GM12801 (cell line): ENCODE data around the gene GALK2.

Experiments used
- TF ChIP-seq, protein P1 (sequence below): IDR thresholded peaks from one replicate; pipeline ENCODE4 v1.5.1; 2011; ENCODE audit warnings: control low read depth; ENCODE audit not compliant: insufficient read length; ENCODE audit errors: extremely low read depth

The GALK2 gene

DNA sequence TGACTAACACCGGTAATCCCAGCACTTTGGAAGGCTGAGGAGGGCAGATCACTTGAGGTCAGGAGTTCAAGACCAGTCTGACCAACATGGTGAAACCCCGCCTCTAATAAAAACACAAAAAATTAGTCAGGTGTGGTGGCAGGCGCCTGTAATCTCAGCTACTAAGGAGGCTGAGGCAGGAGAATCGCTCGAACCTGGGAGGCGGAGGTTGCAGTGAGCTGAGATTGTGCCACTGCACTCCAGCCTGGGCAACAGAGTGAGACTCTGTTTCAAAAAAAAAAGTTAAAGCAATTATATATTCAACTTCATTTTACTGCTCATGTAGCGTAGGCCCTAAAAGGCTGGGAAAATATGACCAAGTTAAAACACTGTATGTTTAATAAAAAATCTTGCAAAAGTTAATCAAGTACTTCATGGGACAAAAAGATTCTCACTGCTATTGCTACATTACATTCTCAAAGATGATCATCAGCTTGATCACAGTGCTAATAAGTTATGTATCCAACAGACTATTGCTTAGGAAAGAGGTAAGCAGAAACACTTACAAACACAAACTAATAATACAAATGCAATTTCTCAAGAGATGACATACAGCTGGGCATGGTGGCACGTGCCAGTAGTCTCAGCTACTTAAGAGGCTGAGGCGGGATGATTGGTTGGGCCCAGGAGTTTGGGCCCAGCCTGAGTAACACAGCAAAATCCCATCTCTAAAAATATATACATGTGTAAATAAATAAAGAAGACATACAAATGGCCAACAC, 17.3 kb upstream of the GALK2 start:
- TF ChIP-seq, protein P1, sequence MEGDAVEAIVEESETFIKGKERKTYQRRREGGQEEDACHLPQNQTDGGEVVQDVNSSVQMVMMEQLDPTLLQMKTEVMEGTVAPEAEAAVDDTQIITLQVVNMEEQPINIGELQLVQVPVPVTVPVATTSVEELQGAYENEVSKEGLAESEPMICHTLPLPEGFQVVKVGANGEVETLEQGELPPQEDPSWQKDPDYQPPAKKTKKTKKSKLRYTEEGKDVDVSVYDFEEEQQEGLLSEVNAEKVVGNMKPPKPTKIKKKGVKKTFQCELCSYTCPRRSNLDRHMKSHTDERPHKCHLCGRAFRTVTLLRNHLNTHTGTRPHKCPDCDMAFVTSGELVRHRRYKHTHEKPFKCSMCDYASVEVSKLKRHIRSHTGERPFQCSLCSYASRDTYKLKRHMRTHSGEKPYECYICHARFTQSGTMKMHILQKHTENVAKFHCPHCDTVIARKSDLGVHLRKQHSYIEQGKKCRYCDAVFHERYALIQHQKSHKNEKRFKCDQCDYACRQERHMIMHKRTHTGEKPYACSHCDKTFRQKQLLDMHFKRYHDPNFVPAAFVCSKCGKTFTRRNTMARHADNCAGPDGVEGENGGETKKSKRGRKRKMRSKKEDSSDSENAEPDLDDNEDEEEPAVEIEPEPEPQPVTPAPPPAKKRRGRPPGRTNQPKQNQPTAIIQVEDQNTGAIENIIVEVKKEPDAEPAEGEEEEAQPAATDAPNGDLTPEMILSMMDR, result no peak

DNA sequence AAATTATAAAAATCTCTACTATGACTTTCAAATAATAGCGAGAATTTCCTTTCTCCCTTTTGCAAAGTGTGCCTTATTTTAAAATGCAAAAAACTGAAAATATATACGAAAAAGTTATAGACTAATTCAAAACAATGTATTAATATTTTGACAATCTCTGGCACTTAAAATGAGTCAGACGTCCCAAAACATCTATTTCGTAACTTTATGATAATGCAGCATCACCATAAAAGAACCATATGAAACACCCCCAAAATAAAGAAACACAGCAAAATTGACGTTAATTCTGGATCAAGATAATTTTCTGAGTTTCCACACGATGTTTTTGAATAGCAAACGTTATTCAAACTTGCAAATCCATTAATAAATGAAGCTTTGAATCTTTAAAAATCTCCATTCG, 15.7 kb upstream of the GALK2 start:
- TF ChIP-seq, protein P1, result no peak

DNA sequence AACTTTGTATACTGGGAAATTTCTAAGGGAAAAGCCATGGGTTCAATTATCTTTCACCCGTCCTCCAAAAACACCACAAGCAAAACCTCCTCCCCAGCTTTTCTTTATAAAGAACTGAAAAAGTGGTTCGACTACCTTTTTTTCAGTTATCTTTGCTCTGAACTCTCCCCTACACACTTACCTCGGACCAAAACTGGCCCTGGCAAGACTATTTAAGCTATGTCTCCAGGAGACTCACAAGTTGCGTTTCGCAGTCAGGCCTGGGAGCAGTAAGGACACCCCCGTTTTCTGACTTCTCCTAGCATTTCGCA, 15.3 kb upstream of the GALK2 start:
- TF ChIP-seq, protein P1, result no peak

DNA sequence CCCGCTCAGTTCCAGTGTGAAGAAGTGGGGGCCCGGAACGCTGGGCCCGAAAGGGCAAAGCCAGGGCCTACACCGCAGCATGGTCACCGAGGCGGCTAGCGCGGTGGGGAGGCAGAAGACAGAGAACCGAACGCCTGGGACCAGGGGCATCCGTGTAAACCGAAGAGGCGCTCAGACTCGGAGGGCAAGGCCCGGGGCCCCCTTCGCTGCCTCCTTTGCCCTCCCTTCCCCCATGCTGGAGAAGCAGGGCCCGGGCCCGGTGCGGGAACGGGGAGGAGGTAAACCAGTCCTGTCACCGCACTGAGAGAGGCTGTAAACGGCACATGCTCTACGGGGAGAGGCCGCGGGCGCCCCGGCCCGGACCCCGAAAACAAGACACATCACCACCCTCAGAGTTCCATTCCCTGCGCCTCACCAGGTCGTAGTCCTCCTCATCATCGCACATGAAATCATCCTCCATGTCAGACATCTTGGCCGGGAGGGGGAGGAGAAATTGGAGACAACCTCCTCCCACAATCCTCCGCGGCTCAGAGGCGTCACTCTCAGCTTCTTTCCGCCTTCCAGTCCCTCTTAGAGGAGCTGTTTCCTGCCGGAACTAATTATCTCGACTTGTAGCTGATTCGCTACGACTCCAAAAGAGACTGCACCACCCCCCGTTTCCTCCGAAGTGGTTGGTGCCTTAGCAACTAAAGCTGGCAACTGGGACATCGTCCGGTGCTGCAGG, 14.8 kb upstream of the GALK2 start, which contains the start of gene COPS2:
Gene COPS2 (minus strand): TSS at position 490 of the 724 bp plus-strand sequence. CDS start 21 bp downstream, at position 469.
- TF ChIP-seq, protein P1, result no peak

DNA sequence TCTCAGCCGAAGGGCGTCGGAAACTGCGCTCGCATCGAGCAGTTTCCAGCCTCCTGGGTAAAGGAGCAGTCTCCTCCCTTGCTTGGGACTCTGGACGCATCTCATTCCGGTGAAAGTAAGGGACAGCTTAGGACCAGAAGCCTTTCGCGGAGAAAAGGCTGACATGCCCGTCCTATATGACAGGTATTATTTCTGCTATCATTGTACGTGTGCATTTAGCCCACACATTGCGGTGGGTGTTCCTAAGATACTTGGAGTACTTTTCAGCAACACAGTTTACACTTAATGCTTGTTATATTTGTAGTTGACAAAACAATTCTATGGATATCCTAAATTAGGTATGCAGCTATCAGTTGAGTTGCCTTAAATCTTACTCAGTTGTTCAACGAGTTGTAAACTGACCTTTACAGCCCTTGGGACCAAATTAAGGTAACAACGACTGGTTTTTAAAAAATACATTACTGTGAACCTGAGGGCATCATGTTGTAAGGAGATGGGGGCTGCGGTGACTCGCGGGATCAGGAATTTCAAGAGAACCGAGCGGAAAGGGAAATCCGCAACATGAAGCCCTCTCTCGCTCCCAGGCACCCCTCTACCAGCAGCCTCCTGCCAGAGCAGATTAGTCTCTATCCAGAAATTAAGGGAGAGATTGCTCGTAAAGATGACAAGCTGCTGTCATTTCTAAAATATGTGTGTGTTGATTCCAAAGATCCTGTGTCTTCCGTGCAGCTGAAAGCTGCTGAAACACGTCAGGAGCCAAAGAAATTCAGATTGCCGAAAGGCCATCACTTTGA, 14.0 kb upstream of the GALK2 start:
- TF ChIP-seq, protein P1, result no peak

DNA sequence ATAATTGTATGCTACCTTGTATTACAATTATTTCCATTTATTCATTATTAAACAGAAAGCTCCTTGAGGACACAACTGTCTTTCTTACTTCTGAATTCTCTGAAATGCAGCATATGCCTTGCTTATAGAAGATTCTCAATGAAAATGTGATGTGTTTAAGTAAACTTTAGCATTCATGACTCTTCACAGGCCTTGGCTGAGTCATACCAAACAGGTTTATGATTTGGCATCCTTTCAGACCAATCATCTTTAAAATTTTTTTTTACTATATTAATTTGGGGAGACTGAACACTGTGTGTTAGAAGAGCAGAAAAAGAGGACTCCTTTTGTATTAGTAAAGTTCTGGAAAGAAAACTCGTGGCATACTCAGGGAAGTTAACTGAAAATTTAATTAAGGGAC, 6.4 kb upstream of the GALK2 start:
- TF ChIP-seq, protein P1, result no peak

DNA sequence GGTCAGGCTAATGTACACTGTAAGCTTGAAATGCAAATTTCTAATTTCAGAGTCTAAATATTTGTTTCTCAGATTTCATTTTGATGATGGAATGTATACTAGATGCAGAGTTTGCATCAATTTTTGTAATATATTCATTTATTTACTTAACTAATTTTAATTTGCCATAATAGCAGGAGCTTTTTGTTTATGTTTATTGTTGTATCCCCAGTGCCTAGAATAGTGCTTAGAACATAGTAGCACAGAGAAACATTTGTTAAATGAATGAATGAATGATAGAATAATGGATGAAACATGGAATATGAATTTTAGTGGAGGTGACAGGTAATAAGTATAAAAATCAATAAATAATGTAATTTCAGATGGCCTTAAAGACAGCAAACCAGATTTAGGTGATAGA, 5.2 kb upstream of the GALK2 start:
- TF ChIP-seq, protein P1, result no peak
